NCI-H2171 (cell line): ENCODE results near the gene PKD1L1.
"Not testable (repeated sequence)": the region's sequence is repeated elsewhere in the genome, so short reads cannot be mapped to it uniquely, and the experiment has no call there.

ENCODE experiments used
- DNase-seq: peaks from one replicate; lab custom pipeline; 2025; lab: John Stamatoyannopoulos, UW

Gene PKD1L1

GRCh38 chr7:47948141-47948790 lies at the start of gene PKD1L1:
TSS of gene PKD1L1 (minus strand) at chr7:47948466. CDS start at chr7:47948440, 26 bp downstream.
- no peak for DNase-seq

GRCh38 chr7:47992446-47992845 lies 44.2 kb upstream of the PKD1L1 start:
- no peak for DNase-seq

GRCh38 chr7:47991741-47992311 lies 43.6 kb upstream of the PKD1L1 start:
- no peak for DNase-seq

GRCh38 chr7:47991270-47991669 lies 43.0 kb upstream of the PKD1L1 start:
- no peak for DNase-seq

- DNase-seq = no peak
These were observed 42.3 kb upstream of the PKD1L1 start for GRCh38 chr7:47990592-47990991.

GRCh38 chr7:47989607-47990400 lies 41.5 kb upstream of the PKD1L1 start:
- DNase-seq = not testable (repeated sequence)

GRCh38 chr7:47988496-47989386 lies 40.5 kb upstream of the PKD1L1 start:
- no peak for DNase-seq

- DNase-seq = peak; percentile 13
These were observed 34.3 kb upstream of the PKD1L1 start for GRCh38 chr7:47982610-47983009.

- not testable (repeated sequence) for DNase-seq
These were observed 32.4 kb upstream of the PKD1L1 start for GRCh38 chr7:47980648-47981047.

GRCh38 chr7:47979832-47980181 lies 31.5 kb upstream of the PKD1L1 start:
- no peak for DNase-seq

- peak; percentile 95 for DNase-seq
These were observed 31.0 kb upstream of the PKD1L1 start, which contains the start of gene HUS1 for GRCh38 chr7:47979145-47979831. TSS of gene HUS1 (minus strand) at chr7:47979615. CDS start at chr7:47979519, 96 bp downstream.

GRCh38 chr7:47978790-47979144 lies 30.5 kb upstream of the PKD1L1 start:
- no peak for DNase-seq

GRCh38 chr7:47973739-47974138 lies 25.5 kb upstream of the PKD1L1 start:
- DNase-seq = no peak

GRCh38 chr7:47970761-47971160 lies 22.5 kb upstream of the PKD1L1 start:
- no peak for DNase-seq

GRCh38 chr7:47968847-47969774 lies 20.8 kb upstream of the PKD1L1 start:
- peak; percentile 58 for DNase-seq

GRCh38 chr7:47967708-47968107 lies 19.4 kb upstream of the PKD1L1 start:
- no peak for DNase-seq

- no peak for DNase-seq
These were observed 18.9 kb upstream of the PKD1L1 start for GRCh38 chr7:47967123-47967522.

- no peak for DNase-seq
These were observed 17.2 kb upstream of the PKD1L1 start for GRCh38 chr7:47965456-47965855.

GRCh38 chr7:47962262-47962661 lies 14.0 kb upstream of the PKD1L1 start:
- DNase-seq = no peak

- DNase-seq = no peak
These were observed 8.9 kb upstream of the PKD1L1 start for GRCh38 chr7:47957156-47957555.
